HFFc6 (cell line): ENCODE measurements around the gene HAUS5. TPM values are rescaled to one million over a fixed set of nuclear protein-coding genes. Genes with fewer than 3 reads are reported as not detected.
"Not testable (repeated sequence)": the region's sequence is repeated elsewhere in the genome, so short reads cannot be mapped to it uniquely, and the experiment has no call there.

Experiments
- DNase-seq: peaks from one replicate; pipeline ENCODE4 v3.0.0-alpha.2; 2018
- H3K27ac Mint-ChIP-seq: 2 replicates; pipeline ENCODE4 v1.8.0; 2020; ENCODE audit warnings: mild to moderate bottlenecking, mixed read lengths
- H3K27me3 Mint-ChIP-seq: 2 replicates; pipeline ENCODE4 v1.8.0; 2021; ENCODE audit warnings: mild to moderate bottlenecking, moderate library complexity, mixed read lengths; ENCODE audit not compliant: insufficient read depth
- H3K36me3 Mint-ChIP-seq: 2 replicates; pipeline ENCODE4 v1.8.0; 2021; ENCODE audit warnings: low read depth, mixed read lengths
- H3K4me1 Mint-ChIP-seq: 2 replicates; pipeline ENCODE4 v1.8.0; 2020; ENCODE audit warnings: low read depth, mixed read lengths
- H3K4me3 Mint-ChIP-seq: 2 replicates; pipeline ENCODE4 v1.8.0; 2020; ENCODE audit warnings: mild to moderate bottlenecking, moderate library complexity, mixed read lengths
- H3K9me3 Mint-ChIP-seq: 2 replicates; pipeline ENCODE4 v1.8.0; 2020; ENCODE audit warnings: mild to moderate bottlenecking, mixed read lengths
- total RNA-seq, 6 experiments: library from RNA; stranded (reverse); fragmentation: NEBNext Ultra II Directional; extraction: Animal tissue kit (Norgen Biotek cat#: 25700); gene quantifications; 2 replicates in 1 of 6; 3 replicates in 5 of 6; pipeline ENCODE4 v1.2.3, GENCODE V29; 2021
- TF ChIP-seq, protein P1 (sequence below): fragments of 200-600 bp; sonication (generic); IDR thresholded peaks from 2 replicates; pipeline ENCODE4 v1.5.0; 2021; ENCODE audit warnings: antibody characterized with exemption, mild to moderate bottlenecking

The HAUS5 gene
- total RNA-seq, 6 experiments from 2014 or later: 6.6 to 13.9 (median 12.2) TPM

DNA sequence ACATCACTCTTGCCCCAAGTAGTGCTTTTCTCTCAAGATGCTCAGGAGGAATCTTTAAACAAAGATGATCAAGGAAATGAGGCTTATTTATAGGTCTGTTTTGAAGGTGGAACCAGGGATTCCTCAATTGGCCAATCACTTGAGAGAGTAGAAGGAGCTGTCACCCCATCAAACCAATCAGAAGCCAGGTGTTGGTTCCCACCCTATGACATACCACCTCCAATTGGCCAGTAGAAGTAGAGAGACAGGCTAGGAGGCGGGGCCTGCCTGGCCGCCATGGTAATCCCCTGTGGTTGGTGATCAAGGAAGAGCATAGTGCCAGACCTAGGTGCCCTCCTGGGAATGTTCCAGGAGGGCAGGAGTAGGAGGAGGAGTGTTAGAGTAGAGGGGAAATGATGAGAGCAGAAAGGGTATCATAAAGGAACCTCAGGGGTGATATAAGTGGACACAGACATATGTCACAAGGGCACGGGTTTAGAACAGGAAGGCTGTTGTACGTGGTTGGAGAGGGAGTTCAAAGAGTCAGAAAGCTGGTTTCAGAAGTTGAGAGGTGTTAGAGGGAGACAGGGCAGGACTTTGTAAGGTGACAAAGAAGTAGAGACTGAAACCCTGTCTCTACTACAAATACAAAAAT is 16.1 kb upstream of the HAUS5 start:
- no peaks in the 10 kb centered on the region; the same call in 1 of the 2 replicates for H3K36me3 Mint-ChIP-seq
- H3K27me3 Mint-ChIP-seq: peaks cover 8% of the 10 kb centered on the region
- peak; percentile 8 for DNase-seq
- H3K4me1 Mint-ChIP-seq: peaks cover 15% of the 10 kb centered on the region
- H3K4me3 Mint-ChIP-seq: no peak overlapping the region
- TF ChIP-seq, protein P1, sequence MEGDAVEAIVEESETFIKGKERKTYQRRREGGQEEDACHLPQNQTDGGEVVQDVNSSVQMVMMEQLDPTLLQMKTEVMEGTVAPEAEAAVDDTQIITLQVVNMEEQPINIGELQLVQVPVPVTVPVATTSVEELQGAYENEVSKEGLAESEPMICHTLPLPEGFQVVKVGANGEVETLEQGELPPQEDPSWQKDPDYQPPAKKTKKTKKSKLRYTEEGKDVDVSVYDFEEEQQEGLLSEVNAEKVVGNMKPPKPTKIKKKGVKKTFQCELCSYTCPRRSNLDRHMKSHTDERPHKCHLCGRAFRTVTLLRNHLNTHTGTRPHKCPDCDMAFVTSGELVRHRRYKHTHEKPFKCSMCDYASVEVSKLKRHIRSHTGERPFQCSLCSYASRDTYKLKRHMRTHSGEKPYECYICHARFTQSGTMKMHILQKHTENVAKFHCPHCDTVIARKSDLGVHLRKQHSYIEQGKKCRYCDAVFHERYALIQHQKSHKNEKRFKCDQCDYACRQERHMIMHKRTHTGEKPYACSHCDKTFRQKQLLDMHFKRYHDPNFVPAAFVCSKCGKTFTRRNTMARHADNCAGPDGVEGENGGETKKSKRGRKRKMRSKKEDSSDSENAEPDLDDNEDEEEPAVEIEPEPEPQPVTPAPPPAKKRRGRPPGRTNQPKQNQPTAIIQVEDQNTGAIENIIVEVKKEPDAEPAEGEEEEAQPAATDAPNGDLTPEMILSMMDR: no peak
- no peak overlapping the region for H3K27ac Mint-ChIP-seq
- H3K9me3 Mint-ChIP-seq: no peaks in the 10 kb centered on the region

DNA sequence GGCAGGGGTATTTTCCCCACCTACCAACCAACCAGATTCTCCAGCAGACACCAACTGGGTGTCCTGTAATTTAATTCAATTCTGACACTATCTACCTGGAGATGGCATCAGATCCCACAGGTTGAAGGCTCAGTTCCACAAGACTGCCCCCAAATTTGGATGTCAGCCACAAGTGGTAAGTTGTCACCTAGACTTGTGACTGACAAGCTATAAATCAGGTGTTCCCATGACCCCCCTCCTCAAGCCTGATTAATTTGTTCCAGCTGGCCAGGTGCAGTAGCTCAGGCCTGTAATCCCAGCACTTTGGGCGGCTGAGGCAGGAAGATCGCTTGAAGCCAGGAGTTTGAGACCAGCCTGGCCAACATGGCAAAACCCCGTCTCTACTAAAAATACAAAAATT is 10.6 kb upstream of the HAUS5 start:
- Mint-ChIP-seq H3K4me1 (peaks cover 23% of the 10 kb centered on the region), H3K27me3 (peaks cover 12% of the 10 kb centered on the region), H3K4me3 (no peak overlapping the region), H3K27ac (no peak overlapping the region), H3K36me3 (no peaks in the 10 kb centered on the region; the same call in 1 of the 2 replicates), H3K9me3 (peaks cover 4% of the 10 kb centered on the region; the same call in 1 of the 2 replicates)
- TF ChIP-seq, protein P1: no peak
- no peak for DNase-seq

- not testable (repeated sequence) for H3K4me1 Mint-ChIP-seq, H3K36me3 Mint-ChIP-seq, H3K27ac Mint-ChIP-seq, H3K4me3 Mint-ChIP-seq, DNase-seq
- Mint-ChIP-seq H3K9me3 (peaks cover 24% of the 10 kb centered on the region), H3K27me3 (peaks cover 23% of the 10 kb centered on the region)
Observed at GRCh38 chr19:35604436-35604835, 8.1 kb upstream of the HAUS5 start.

- peaks cover 12% of the 10 kb centered on the region for H3K27me3 Mint-ChIP-seq
- not testable (repeated sequence) for DNase-seq, H3K27ac Mint-ChIP-seq, H3K36me3 Mint-ChIP-seq, H3K4me1 Mint-ChIP-seq, H3K4me3 Mint-ChIP-seq
- peaks cover 24% of the 10 kb centered on the region for H3K9me3 Mint-ChIP-seq
Observed at GRCh38 chr19:35607170-35607569, 5.4 kb upstream of the HAUS5 start.

GRCh38 chr19:35607661-35608060 is 4.9 kb upstream of the HAUS5 start:
- Mint-ChIP-seq H3K36me3 (peaks cover 8% of the 10 kb centered on the region), H3K4me1 (peaks cover 8% of the 10 kb centered on the region), H3K27me3 (peaks cover 12% of the 10 kb centered on the region), H3K27ac (no peak overlapping the region), H3K4me3 (no peak overlapping the region), H3K9me3 (peaks cover 24% of the 10 kb centered on the region)
- TF ChIP-seq, protein P1: no peak
- DNase-seq: no peak

DNA sequence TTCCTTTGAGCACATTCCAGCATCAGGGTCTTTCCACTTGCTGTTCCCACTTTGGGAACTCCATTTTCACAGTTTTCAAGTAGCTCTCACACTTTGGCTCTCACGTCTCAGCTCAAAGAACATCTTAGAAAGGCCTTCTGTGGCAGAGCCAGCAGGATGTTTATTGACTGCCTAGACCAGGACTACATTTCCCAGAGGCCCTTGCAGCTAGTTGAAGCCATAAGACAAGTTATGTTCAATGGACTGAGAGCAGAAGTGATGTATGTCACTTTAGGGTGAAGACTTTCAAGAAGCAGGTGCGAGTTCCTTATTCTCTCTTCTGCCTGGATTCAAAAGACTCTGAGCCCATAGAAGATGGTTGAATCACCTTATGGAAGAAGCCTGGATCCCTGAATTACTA is 4.3 kb upstream of the HAUS5 start:
- no peak overlapping the region for H3K27ac Mint-ChIP-seq
- no peak for DNase-seq
- peaks cover 8% of the 10 kb centered on the region for H3K4me1 Mint-ChIP-seq
- H3K36me3 Mint-ChIP-seq: peaks cover 8% of the 10 kb centered on the region
- peaks cover 24% of the 10 kb centered on the region for H3K9me3 Mint-ChIP-seq
- peaks cover 12% of the 10 kb centered on the region for H3K27me3 Mint-ChIP-seq
- TF ChIP-seq, protein P1: no peak
- no peak overlapping the region for H3K4me3 Mint-ChIP-seq
